Gastroesophageal sphincter (tissue), 4 donors: ENCODE data around the gene SF3A1. TPM values are rescaled to one million over a fixed set of nuclear protein-coding genes. Genes with fewer than 3 reads are reported as not detected.

Experiments
- ATAC-seq: fragments of 150-250 bp; one replicate; pipeline ENCODE4 v1.9.1; 2016; ENCODE audit warnings: mild to moderate bottlenecking, moderate library complexity
- H3K27ac ChIP-seq, 4 donors: fragments of 200-600 bp; sonication (generic) in 3 of 4; 1 replicate in 3 of 4; 2 replicates in 1 of 4; pipeline ENCODE4 v1.5.1; 2016 to 2019
- H3K27me3 ChIP-seq: fragments of 200-600 bp; sonication (generic); one replicate; pipeline ENCODE4 v1.5.1; 2019
- H3K36me3 ChIP-seq, 2 donors: fragments of 200-600 bp; sonication (generic); one replicate each; pipeline ENCODE4 v1.5.1; 2019; ENCODE audit warnings: control low read depth in 1 of 2
- H3K4me1 ChIP-seq, 3 donors: fragments of 200-600 bp; sonication (generic); 1 replicate in 2 of 3; 2 replicates in 1 of 3; pipeline ENCODE4 v1.5.1; 2016 to 2019; ENCODE audit warnings: control low read depth in 2 of 3
- H3K4me3 ChIP-seq, 2 donors: fragments of 200-600 bp; sonication (generic); one replicate each; pipeline ENCODE4 v1.5.1; 2019; ENCODE audit warnings: mild to moderate bottlenecking in 1 of 2, moderate library complexity in 1 of 2
- H3K9me3 ChIP-seq, 3 donors: fragments of 200-600 bp; sonication (generic); one replicate each; pipeline ENCODE4 v1.5.1; 2017 to 2019; ENCODE audit warnings: control low read depth in 2 of 3
- CTCF ChIP-seq, 4 experiments: fragments of 200-600 bp in 2 of 4; fragments of 450-650 bp in 2 of 4; sonication (generic) in 1 of 4; IDR thresholded peaks; one replicate each; pipeline ENCODE4 v1.5.1; 2017 to 2019; ENCODE audit warnings: antibody characterized with exemption in 4 of 4, mild to moderate bottlenecking in 2 of 4, moderate library complexity in 2 of 4
- EP300 ChIP-seq: sonication (generic); formaldehyde crosslinking; IDR thresholded peaks from one replicate; pipeline ENCODE4 v1.6.1; 2017; ENCODE audit warnings: antibody characterized with exemption, mild to moderate bottlenecking
- POLR2A ChIP-seq, 2 donors: fragments of 450-650 bp; IDR thresholded peaks; one replicate each; pipeline ENCODE4 v1.6.1; 2017; ENCODE audit warnings: antibody characterized with exemption in 2 of 2, mild to moderate bottlenecking in 2 of 2, moderate library complexity in 1 of 2
- POLR2AphosphoS5 ChIP-seq: sonication (generic); formaldehyde crosslinking; IDR thresholded peaks from one replicate; pipeline ENCODE4 v1.6.1; 2017; ENCODE audit warnings: antibody characterized with exemption
- WGBS, 2 donors: methylation state at CpG; one replicate each; pipeline ENCODE4 v1.1.5; 2018; ENCODE audit warnings: low coverage in 1 of 2; 5-methylcytosine and 5-hydroxymethylcytosine counted together
- total RNA-seq, 4 donors: library from RNA; depleted of rRNA; stranded (reverse); fragments of >200 nt; gene quantifications; one replicate each; pipeline ENCODE4 v1.1.0, GENCODE V29; 2016

Gene SF3A1
- total RNA-seq, 4 donors from 2014 or later = 46.1 to 80.8 (median 63.7) TPM

GRCh38 chr22:30392661-30393321 is 36.1 kb upstream of the SF3A1 start:
- H3K4me3 ChIP-seq = no peak overlapping the region
- no peaks in the 10 kb centered on the region for H3K9me3 ChIP-seq
- WGBS, 2 donors = 62 to 77% methylated on average over 2 to 4 of the region's 9 CpGs
- ATAC-seq = no peak
- H3K27ac ChIP-seq = no peak overlapping the region
- no peaks in the 10 kb centered on the region for H3K36me3 ChIP-seq
- TF ChIP-seq CTCF (IDR thresholded peaks at IDR 0.05) (no peak), POLR2AphosphoS5 (no peak), EP300 (no peak), POLR2A (IDR thresholded peaks at IDR 0.05) (no peak)
- peaks cover 0 to 22% (median 6%) of the 10 kb centered on the region in 3 donors for H3K4me1 ChIP-seq
- no peaks in the 10 kb centered on the region for H3K27me3 ChIP-seq

GRCh38 chr22:30390974-30391691 is 34.4 kb upstream of the SF3A1 start:
- no peak overlapping the region for H3K27ac ChIP-seq
- no peaks in the 10 kb centered on the region for H3K27me3 ChIP-seq
- 53 to 71% methylated on average over 1 to 3 of the region's 5 CpGs for WGBS, 2 donors
- no peak for TF ChIP-seq POLR2A (IDR thresholded peaks at IDR 0.05)
- no peak for TF ChIP-seq EP300
- TF ChIP-seq CTCF (IDR thresholded peaks at IDR 0.05) = peak in 3 of 4 experiments; percentile 69 to 86 (median 72)
- no peaks in the 10 kb centered on the region for H3K36me3 ChIP-seq
- no peak for ATAC-seq
- no peak overlapping the region for H3K4me3 ChIP-seq
- peaks cover 0 to 19% (median 6%) of the 10 kb centered on the region in 3 donors for H3K4me1 ChIP-seq
- no peaks in the 10 kb centered on the region for H3K9me3 ChIP-seq

- H3K27me3 ChIP-seq = no peaks in the 10 kb centered on the region
- WGBS, 2 donors = 0% methylated on average over 7 of the region's 95 CpGs; no CpG with 5 or more reads in 1 of the 2 donors
- H3K4me1 ChIP-seq = peaks cover 0 to 20% (median 8%) of the 10 kb centered on the region in 3 donors
- no peak for TF ChIP-seq POLR2AphosphoS5
- peak in 3 of 4 experiments; percentile 91 to 97 (median 93) for TF ChIP-seq CTCF (IDR thresholded peaks at IDR 0.05)
- TF ChIP-seq POLR2A (IDR thresholded peaks at IDR 0.05) = peak in 1 of 2 donors; percentile 17
- H3K27ac ChIP-seq = peak within 1 kb of the TSS; percentile 17 to 94 (median 86)
- ATAC-seq = peak; percentile 96
- no peaks in the 10 kb centered on the region for H3K9me3 ChIP-seq
- peak within 1 kb of the TSS; percentile 55 to 65 for H3K4me3 ChIP-seq
- H3K36me3 ChIP-seq = peaks cover 0 to 28% of the 10 kb centered on the region in 2 donors
These were observed 30.5 kb upstream of the SF3A1 start, which contains the start of gene RNF215 for GRCh38 chr22:30386960-30387827. TSS of gene RNF215 (minus strand) at chr22:30387411. CDS start at chr22:30387313, 98 bp downstream.

GRCh38 chr22:30386608-30386959 is 29.9 kb upstream of the SF3A1 start:
- TF ChIP-seq POLR2A (IDR thresholded peaks at IDR 0.05) (no peak), CTCF (IDR thresholded peaks at IDR 0.05) (no peak), EP300 (no peak), POLR2AphosphoS5 (no peak)
- Histone ChIP-seq H3K27me3 (no peaks in the 10 kb centered on the region), H3K4me1 (peaks cover 0 to 20% (median 8%) of the 10 kb centered on the region in 3 donors), H3K9me3 (no peaks in the 10 kb centered on the region), H3K4me3 (peak overlapping the region; percentile 55 to 65), H3K27ac (peak overlapping the region; percentile 17 to 94 (median 86)), H3K36me3 (peaks cover 0 to 34% of the 10 kb centered on the region in 2 donors)
- ATAC-seq = peak; percentile 4
- 0% methylated on average over 1 of the region's 10 CpGs; no CpG with 5 or more reads in 1 of the 2 donors for WGBS, 2 donors
